IPS DF 4.7 (cell line): Measurements from ENCODE around the gene TTC8.
"Not testable (repeated sequence)": the region's sequence is repeated elsewhere in the genome, so short reads cannot be mapped to it uniquely, and the experiment has no call there.

Experiments used
- DNase-seq: peaks from one replicate; pipeline ENCODE4 v3.0.0-alpha.2; 2013; ENCODE audit warnings: low spot score; ENCODE audit errors: extremely low read depth

The TTC8 gene

GRCh38 chr14:88823968-88824313 is 510 bp upstream of the TTC8 start:
- no peak for DNase-seq

- DNase-seq, result no peak
These were observed 617 bp downstream of the TTC8 start for GRCh38 chr14:88825078-88825458.

- no peak for DNase-seq
These were observed 1.1 kb downstream of the TTC8 start for GRCh38 chr14:88825503-88825902.

GRCh38 chr14:88829188-88829587 is 4.7 kb downstream of the TTC8 start:
- DNase-seq, result no peak

GRCh38 chr14:88829685-88830302 is 5.3 kb downstream of the TTC8 start:
- DNase-seq, result no peak

GRCh38 chr14:88831284-88831683 is 6.8 kb downstream of the TTC8 start:
- no peak for DNase-seq

- DNase-seq, result no peak
These were observed 10.5 kb downstream of the TTC8 start for GRCh38 chr14:88834883-88835431.

- DNase-seq, result no peak
These were observed 11.2 kb downstream of the TTC8 start for GRCh38 chr14:88835661-88836060.

- DNase-seq, result no peak
These were observed 13.0 kb downstream of the TTC8 start for GRCh38 chr14:88837495-88837894.

- no peak for DNase-seq
These were observed 13.6 kb downstream of the TTC8 start for GRCh38 chr14:88838015-88838414.

GRCh38 chr14:88840926-88841325 is 16.5 kb downstream of the TTC8 start:
- no peak for DNase-seq

GRCh38 chr14:88841741-88842140 is 17.3 kb downstream of the TTC8 start:
- no peak for DNase-seq

GRCh38 chr14:88842414-88842813 is 18.0 kb downstream of the TTC8 start:
- DNase-seq, result no peak

GRCh38 chr14:88844980-88845491 is 20.6 kb downstream of the TTC8 start:
- DNase-seq, result no peak

- DNase-seq, result no peak
These were observed 24.1 kb downstream of the TTC8 start for GRCh38 chr14:88848571-88848970.

GRCh38 chr14:88849716-88850115 is 25.3 kb downstream of the TTC8 start:
- no peak for DNase-seq

- no peak for DNase-seq
These were observed 27.1 kb downstream of the TTC8 start for GRCh38 chr14:88851587-88851986.

GRCh38 chr14:88852632-88853031 is 28.2 kb downstream of the TTC8 start:
- no peak for DNase-seq

- DNase-seq, result no peak
These were observed 28.7 kb downstream of the TTC8 start for GRCh38 chr14:88853129-88853528.

- DNase-seq, result no peak
These were observed 32.4 kb downstream of the TTC8 start for GRCh38 chr14:88856786-88857366.

GRCh38 chr14:88857861-88858260 is 33.4 kb downstream of the TTC8 start:
- DNase-seq, result not testable (repeated sequence)

- DNase-seq, result not testable (repeated sequence)
These were observed 34.7 kb downstream of the TTC8 start for GRCh38 chr14:88859118-88859517.

- DNase-seq, result no peak
These were observed 38.7 kb downstream of the TTC8 start for GRCh38 chr14:88863167-88863566.
